GM12873 (cell line): ENCODE measurements around the gene C2orf68.

Source experiments
- TF ChIP-seq, protein P1 (sequence below): IDR thresholded peaks from 2 replicates; pipeline ENCODE4 v1.5.1; 2012; ENCODE audit warnings: low read depth, mild to moderate bottlenecking, moderate library complexity, low read length, control low read depth; ENCODE audit not compliant: insufficient read depth; ENCODE audit errors: missing control alignments

The C2orf68 gene

DNA sequence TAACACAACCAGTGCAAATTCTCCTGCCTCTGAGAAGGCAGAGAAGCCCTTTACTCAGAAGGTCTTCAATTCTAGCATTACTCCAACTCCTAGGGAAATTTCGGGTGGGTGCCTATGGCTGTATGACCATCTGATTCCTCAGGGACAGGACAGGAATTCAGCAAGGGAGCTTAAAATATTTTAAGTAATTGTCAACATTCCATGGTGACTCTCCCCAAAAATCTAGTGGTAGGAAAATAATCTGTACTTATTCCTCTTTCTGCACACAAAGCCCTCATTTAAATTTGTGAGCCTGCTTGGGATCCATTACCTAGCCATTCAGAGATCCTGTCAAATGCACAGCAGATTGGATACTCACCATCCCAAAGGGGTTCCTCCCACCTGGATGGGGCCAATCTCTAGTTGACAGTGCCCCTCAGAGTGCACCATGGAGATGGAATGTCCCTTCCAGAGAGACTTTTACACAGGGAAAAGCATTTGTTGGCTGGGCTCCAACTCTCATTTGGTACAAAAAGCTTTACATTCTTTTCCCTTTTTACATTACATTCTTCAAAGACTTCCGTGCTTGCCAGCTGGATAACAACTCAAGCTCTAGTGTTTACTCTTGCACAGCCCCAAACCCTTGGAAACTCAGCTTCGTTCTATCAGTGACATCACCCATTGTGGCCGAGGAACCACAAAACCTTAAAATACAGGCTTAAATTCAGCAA, 6.3 kb downstream of the C2orf68 start:
- TF ChIP-seq, protein P1, sequence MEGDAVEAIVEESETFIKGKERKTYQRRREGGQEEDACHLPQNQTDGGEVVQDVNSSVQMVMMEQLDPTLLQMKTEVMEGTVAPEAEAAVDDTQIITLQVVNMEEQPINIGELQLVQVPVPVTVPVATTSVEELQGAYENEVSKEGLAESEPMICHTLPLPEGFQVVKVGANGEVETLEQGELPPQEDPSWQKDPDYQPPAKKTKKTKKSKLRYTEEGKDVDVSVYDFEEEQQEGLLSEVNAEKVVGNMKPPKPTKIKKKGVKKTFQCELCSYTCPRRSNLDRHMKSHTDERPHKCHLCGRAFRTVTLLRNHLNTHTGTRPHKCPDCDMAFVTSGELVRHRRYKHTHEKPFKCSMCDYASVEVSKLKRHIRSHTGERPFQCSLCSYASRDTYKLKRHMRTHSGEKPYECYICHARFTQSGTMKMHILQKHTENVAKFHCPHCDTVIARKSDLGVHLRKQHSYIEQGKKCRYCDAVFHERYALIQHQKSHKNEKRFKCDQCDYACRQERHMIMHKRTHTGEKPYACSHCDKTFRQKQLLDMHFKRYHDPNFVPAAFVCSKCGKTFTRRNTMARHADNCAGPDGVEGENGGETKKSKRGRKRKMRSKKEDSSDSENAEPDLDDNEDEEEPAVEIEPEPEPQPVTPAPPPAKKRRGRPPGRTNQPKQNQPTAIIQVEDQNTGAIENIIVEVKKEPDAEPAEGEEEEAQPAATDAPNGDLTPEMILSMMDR = no peak

DNA sequence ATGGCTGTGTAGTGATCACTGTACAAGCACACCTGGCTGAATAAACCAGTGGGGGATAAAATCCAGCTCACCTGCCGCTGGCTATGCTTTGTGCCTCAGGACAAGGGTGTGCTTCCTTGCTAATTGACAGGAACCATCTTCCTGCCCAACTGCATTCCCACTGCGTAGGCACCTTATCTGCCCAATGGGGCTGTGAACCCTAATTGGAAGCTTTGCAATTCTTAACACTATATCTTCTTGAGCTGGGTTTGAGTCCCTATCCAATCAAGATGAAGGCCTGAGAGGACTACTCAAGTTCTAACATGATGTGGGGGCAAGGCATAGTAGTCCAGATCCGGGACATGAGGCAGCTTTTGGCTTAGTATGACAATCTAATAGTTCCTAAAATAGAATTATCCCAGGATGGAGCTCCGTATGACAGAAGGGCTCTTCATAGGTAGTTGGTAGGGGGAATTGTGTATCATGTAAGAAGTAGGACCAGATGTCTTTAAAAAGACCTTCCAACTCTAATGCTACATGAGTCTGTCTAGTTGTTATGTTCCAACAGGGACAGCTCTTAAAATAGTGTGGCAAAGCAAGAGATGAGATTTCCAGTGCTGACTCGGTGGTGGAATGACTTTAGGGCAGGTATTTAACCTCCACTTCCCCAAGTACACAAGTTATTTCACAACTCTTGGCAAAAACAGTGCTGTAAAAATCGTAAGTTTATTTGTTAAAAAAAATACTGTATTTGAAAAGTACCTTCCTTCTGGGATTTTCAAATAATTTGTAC, 7.1 kb downstream of the C2orf68 start:
- TF ChIP-seq, protein P1 = no peak

DNA sequence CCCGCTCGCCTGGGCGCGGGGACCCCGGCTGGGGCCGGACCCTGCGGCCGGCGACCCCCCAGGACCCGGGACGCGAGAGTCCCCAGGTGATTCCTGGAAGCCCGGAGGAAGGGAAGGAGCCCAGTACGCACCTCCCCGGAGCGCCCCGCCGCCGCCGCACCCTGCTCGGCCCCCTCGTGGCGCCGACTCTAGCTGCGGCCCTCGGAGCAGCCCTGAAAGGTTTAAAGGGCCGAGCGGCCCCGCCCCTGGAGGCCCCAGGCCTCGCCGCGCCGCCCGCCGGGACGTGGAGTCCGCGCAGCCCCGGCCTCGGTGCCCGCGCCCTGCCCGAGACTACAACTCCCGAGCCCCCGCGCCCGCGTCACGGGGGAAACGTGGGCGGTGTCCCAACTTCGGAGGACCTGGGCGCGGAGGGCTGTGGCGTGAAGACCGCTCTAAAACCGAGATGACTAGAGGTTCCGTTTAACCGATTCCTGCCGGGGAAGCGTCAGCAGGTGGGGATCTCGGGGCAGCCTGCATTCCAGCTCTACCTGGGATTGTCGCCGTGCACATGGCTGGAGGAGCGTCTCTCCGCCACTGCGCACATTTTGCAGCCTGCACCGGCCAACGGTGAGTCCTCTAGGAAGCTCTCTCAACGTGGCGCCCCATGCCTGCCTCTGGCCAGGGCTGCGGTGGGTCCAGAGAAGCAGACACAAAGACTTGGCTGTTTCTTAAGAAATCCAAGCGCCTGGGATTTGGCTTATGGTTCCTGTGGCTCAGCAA, 9.2 kb downstream of the C2orf68 start, which contains the start of gene TMEM150A:
TSS of gene TMEM150A (minus strand) at position 223 of the 759 bp plus-strand sequence. CDS start 750 bp downstream, outside the sequence.
- TF ChIP-seq, protein P1 = peak; percentile 39

DNA sequence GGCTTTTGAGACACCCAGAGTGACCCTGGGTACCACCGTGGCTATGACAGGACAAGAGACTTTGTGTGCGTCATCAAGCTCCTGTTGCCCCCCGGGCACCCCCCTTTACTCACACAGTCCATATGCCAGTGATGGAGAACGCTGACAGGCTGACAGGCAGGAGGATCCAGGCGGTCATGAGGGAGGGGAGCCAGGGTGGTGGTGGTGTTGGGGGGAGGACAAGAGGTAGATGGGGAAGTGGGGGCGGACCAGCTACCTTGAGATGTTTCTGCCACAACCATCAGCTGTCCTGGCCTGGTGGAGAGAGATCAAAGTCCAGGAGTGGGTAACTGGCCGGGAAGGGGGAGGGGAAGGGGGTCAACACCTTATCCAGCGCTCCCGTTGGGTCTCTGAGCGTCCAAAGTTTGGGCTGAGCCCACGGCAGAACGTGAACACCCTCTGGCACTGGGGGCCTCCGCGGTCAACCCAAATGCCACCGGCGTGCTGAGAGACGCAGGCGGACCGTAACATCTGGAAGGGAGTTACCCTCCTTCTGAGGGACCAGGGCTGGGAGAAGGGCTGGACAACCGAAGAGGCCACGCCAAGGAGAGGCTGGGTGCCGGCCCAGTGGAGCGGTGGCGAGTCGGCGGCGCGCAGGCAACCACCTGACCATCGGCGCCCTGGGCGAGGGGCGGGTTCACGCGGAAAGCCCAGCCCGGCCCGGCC, 9.9 kb downstream of the C2orf68 start:
- TF ChIP-seq, protein P1 = no peak

DNA sequence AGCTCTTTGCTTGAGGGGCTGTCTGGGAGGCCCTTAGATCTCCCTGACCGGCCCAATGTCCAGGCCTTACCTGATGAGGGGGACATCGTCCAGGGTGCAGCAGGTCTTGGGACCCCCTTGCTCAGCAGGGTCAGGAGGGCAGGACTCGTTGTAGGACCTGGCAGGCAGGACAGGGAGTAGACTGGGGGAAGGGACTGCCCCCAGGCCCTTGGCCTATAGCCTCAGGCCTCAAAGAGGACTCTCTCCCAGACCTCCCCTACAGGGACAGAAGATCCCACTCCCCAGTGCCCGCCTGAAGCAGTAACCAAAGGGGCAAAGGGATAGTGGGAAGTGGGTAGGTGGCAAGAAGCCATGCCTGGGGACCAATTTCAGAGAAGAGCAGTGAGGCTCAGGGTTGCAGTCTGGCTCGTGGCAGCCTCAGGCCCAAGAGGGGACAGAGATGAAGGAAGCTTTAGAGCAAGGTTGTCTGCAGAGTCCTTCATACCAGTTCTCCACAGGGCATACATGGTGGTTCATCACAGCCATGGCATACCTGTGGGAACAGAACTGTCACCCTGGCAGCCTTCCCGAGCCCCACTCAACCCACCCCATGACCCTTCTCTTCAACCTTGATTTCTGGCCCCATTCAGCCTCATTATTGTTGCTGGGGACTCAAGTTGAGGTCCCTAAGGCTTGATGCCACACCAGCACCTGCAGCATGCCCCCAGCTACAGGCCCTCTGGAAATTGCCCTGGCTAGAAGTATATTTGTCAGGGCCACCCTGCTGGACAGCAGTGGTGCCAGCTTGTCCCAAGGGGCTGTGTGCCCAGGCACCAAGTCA, 10.7 kb downstream of the C2orf68 start:
- TF ChIP-seq, protein P1 = no peak

DNA sequence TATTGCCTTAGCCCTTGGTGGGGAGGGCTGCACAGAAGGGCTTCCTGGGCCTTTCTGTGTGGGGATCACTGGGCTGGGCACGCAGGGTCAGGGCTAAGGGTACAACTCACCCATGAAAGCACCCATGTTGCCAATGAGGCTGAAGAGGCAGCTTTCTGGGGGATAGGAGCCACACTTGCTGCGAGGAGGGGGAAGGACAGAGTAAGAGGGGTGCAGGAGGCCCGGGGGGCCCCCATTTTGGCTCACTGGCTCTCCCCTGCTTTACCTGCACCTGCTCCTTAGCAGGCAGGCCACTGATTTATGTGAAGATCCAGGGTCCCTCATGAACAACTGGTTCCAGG, 11.7 kb downstream of the C2orf68 start:
- TF ChIP-seq, protein P1 = no peak
